OCI-LY7 (cell line): ENCODE measurements around the gene GTF3C1. TPM values are rescaled to one million over a fixed set of nuclear protein-coding genes. Genes with fewer than 3 reads are reported as not detected.

ENCODE experiments used
- BruUV-seq: library from RNA; stranded (reverse); fragments of 400-500 nt; replicated peaks from 2 replicates; lab custom pipeline; 2021; lab: Mats Ljungman, UMichigan
- CTCF ChIA-PET: fragments of 300-600 bp; sonication (Branson Sonifier 250); formaldehyde crosslinking; loops from one replicate; lab custom pipeline; 2022; ENCODE audit warnings: antibody characterized with exemption; ENCODE audit not compliant: unreplicated experiment; lab: Charles Lee
- POLR2A ChIA-PET: fragments of 300-600 bp; sonication (Branson Sonifier 250); formaldehyde crosslinking; loops from one replicate; lab custom pipeline; 2022; ENCODE audit warnings: antibody characterized with exemption; lab: Charles Lee
- DNase-seq: peaks from one replicate; pipeline ENCODE4 v3.0.0-alpha.2; 2015; ENCODE audit warnings: low spot score
- H2AFZ ChIP-seq: fragments of 200-600 bp; sonication (generic), shearing (Covaris generic); 2 replicates; pipeline ENCODE4 v1.6.1; 2014; ENCODE audit warnings: mild to moderate bottlenecking, antibody characterized with exemption, low read length, moderate library complexity
- H3K27ac ChIP-seq: fragments of 200-600 bp; sonication (generic); 2 replicates; pipeline ENCODE4 v1.5.1; 2014; ENCODE audit warnings: mixed run types, low read depth, mild to moderate bottlenecking, moderate library complexity, low read length, inconsistent platforms; ENCODE audit not compliant: poor library complexity, severe bottlenecking
- H3K36me3 ChIP-seq: fragments of 200-600 bp; sonication (generic); 2 replicates; pipeline ENCODE4 v1.6.1; 2014; ENCODE audit warnings: mild to moderate bottlenecking, antibody characterized with exemption, low read length, moderate library complexity, mixed read lengths; ENCODE audit not compliant: insufficient read depth
- H3K4me1 ChIP-seq: fragments of 200-600 bp; sonication (generic); 2 replicates; pipeline ENCODE4 v1.5.1; 2014; ENCODE audit warnings: mild to moderate bottlenecking, low read length; ENCODE audit not compliant: insufficient read depth, poor library complexity, severe bottlenecking
- H3K4me2 ChIP-seq: fragments of 200-600 bp; sonication (generic); 2 replicates; pipeline ENCODE4 v1.6.1; 2014; ENCODE audit warnings: mild to moderate bottlenecking, low read length
- H3K4me3 ChIP-seq: fragments of 200-600 bp; sonication (generic); 2 replicates; pipeline ENCODE4 v1.5.1; 2014; ENCODE audit warnings: mild to moderate bottlenecking, low read depth, low read length; ENCODE audit not compliant: poor library complexity, severe bottlenecking
- H3K79me2 ChIP-seq: fragments of 200-600 bp; sonication (generic); 2 replicates; pipeline ENCODE4 v1.6.1; 2016; ENCODE audit warnings: low read depth, mild to moderate bottlenecking, low read length, moderate library complexity, mixed read lengths; ENCODE audit not compliant: insufficient read depth
- H3K9me2 ChIP-seq: fragments of 200-600 bp; sonication (generic); 2 replicates; pipeline ENCODE4 v1.6.1; 2016; ENCODE audit warnings: mild to moderate bottlenecking, low read length, mixed read lengths; ENCODE audit not compliant: insufficient read depth
- H3K9me3 ChIP-seq: fragments of 200-600 bp; sonication (generic); 2 replicates; pipeline ENCODE4 v1.6.1; 2014; ENCODE audit warnings: mild to moderate bottlenecking, mixed run types, low read length, mixed read lengths
- H4K20me1 ChIP-seq: fragments of 200-600 bp; sonication (generic); 2 replicates; pipeline ENCODE4 v1.6.1; 2014; ENCODE audit warnings: mild to moderate bottlenecking, antibody characterized with exemption, low read length, moderate library complexity, mixed read lengths; ENCODE audit not compliant: insufficient read depth
- EZH2phosphoT487 ChIP-seq: fragments of 200-600 bp; sonication (generic); IDR thresholded peaks from 2 replicates; pipeline ENCODE4 v1.6.1; 2018; ENCODE audit warnings: low read depth, borderline replicate concordance, mild to moderate bottlenecking, mixed run types, antibody characterized with exemption, low read length, moderate library complexity, mixed read lengths
- intact Hi-C: fragments of 100-400 bp; cut with micrococcal nuclease; formaldehyde crosslinking; loops from one replicate; pipeline ENCODE4 v1.10.0; 2022; ENCODE audit not compliant: unreplicated experiment
- total RNA-seq, 2 experiments: library from RNA; depleted of rRNA in 1 of 2; stranded (reverse); fragments of >200 nt in 1 of 2; shearing (Covaris generic) in 1 of 2; gene quantifications; 2 replicates each; pipeline ENCODE4 v1.2.3, GENCODE V29; 2014 to 2022
- TF ChIP-seq, protein P1 (sequence below): fragments of 200-600 bp; sonication (generic); conservative IDR thresholded peaks from 2 replicates; pipeline ENCODE4 v1.5.1; 2014; ENCODE audit warnings: mild to moderate bottlenecking, antibody characterized with exemption, low read length, moderate library complexity, mixed read lengths

The GTF3C1 gene
- total RNA-seq, 2 experiments from 2014 or later, result 48.3 to 57.1 TPM

DNA sequence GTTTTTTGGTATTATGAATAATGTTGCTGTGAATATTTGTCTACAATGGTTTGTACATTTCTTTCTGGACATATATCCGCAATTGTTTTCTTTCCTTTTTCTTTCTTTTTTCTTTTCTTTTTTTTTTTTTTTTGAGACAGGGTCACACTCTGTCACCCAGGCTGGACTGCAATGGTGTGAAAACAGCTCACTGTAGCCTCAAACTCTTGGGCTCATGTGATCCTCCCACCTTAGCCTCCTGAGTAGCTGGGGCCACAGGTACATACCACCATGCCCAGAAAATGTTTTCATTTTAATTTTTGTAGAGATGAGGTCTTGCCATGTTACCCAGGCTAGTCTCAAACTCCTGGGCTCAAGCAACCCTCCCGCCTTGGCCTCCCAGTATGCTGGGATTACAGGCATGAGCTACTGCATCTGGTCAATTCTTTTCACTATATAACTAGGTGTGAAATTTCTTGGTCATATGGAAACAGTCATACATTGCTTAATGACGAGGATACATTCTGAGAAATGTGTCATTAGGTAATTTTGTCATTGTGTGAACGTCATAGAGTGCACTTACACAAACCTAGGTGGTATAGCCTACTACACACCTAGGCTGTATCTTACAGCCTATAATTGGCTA is 132.6 kb downstream of the GTF3C1 start:
- no peak overlapping the region for H3K4me3 ChIP-seq
- intact Hi-C loops, result no loop called here
- ChIA-PET POLR2A (no interaction called here), CTCF (no interaction called here)
- no peak overlapping the region for H3K4me2 ChIP-seq
- DNase-seq, result no peak
- BruUV-seq, result no TSS peak
- H3K79me2 ChIP-seq, result peaks cover 26% of the 10 kb centered on the region
- H4K20me1 ChIP-seq, result no peaks in the 10 kb centered on the region
- H3K36me3 ChIP-seq, result peaks cover 67% of the 10 kb centered on the region
- H2AFZ ChIP-seq, result no peak overlapping the region
- no peak for TF ChIP-seq EZH2phosphoT487
- TF ChIP-seq, protein P1, sequence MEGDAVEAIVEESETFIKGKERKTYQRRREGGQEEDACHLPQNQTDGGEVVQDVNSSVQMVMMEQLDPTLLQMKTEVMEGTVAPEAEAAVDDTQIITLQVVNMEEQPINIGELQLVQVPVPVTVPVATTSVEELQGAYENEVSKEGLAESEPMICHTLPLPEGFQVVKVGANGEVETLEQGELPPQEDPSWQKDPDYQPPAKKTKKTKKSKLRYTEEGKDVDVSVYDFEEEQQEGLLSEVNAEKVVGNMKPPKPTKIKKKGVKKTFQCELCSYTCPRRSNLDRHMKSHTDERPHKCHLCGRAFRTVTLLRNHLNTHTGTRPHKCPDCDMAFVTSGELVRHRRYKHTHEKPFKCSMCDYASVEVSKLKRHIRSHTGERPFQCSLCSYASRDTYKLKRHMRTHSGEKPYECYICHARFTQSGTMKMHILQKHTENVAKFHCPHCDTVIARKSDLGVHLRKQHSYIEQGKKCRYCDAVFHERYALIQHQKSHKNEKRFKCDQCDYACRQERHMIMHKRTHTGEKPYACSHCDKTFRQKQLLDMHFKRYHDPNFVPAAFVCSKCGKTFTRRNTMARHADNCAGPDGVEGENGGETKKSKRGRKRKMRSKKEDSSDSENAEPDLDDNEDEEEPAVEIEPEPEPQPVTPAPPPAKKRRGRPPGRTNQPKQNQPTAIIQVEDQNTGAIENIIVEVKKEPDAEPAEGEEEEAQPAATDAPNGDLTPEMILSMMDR, result no peak
- peaks cover 29% of the 10 kb centered on the region for H3K9me3 ChIP-seq
- no peak overlapping the region for H3K27ac ChIP-seq
- no peaks in the 10 kb centered on the region for H3K4me1 ChIP-seq
- no peaks in the 10 kb centered on the region for H3K9me2 ChIP-seq

DNA sequence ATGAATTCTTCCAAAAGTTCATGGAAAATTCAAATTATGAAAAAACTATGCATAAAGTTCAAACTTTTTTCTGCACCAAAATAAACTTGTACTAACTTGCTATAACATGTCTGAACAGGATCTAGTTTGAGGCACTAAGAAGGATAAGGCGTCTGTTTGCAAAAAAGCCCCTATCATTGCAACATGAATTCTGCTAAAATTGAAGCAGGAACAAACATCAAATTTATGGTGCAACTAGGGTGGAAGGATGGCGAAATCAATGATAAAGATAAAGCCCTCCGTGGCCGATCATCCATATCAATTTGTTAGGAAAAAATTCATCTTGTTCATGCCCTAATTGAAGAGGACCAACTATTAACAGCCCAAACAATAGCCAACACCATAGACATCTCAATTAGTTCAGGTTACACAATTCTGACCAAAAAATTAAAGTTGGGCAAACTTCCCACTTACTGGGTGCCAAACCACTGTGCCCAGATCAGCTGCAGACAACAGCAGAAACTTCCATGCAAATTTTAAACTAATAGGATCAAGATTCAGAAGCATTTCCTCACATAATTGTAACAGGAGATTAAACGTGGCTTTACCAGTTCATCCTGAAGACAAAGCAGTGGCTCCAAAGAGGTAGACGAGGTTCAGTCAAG is 134.8 kb downstream of the GTF3C1 start:
- H3K79me2 ChIP-seq, result peaks cover 41% of the 10 kb centered on the region

More for the DNA sequence above, 134.8 kb downstream of the GTF3C1 start:
- peaks cover 19% of the 10 kb centered on the region; the same call in 1 of the 2 replicates for H3K9me3 ChIP-seq
- no peak overlapping the region for H3K4me3 ChIP-seq
- H3K27ac ChIP-seq, result no peak overlapping the region
- no peaks in the 10 kb centered on the region for H3K4me1 ChIP-seq
- H2AFZ ChIP-seq, result no peak overlapping the region
- CTCF ChIA-PET, result no interaction called here
- H4K20me1 ChIP-seq, result no peaks in the 10 kb centered on the region
- DNase-seq, result no peak
- POLR2A ChIA-PET, result no interaction called here
- TF ChIP-seq EZH2phosphoT487, result no peak
- TF ChIP-seq, protein P1, result no peak
- H3K9me2 ChIP-seq, result no peaks in the 10 kb centered on the region
- no TSS peak for BruUV-seq
- intact Hi-C loops, result no loop called here
- H3K36me3 ChIP-seq, result peaks cover 61% of the 10 kb centered on the region
- no peak overlapping the region for H3K4me2 ChIP-seq
